GM19452 (cell line): ENCODE data around the gene PLK3.
"Not testable (repeated sequence)": the region's sequence is repeated elsewhere in the genome, so short reads cannot be mapped to it uniquely, and the experiment has no call there.

Source experiments
- ATAC-seq: cut with Tn5 transposase; IDR thresholded peaks from one replicate; pipeline ENCODE4 v1.9.1; 2021; ENCODE audit not compliant: unreplicated experiment

PLK3 gene

GRCh38 chr1:44799770-44800584 lies at the start of gene PLK3:
TSS of gene PLK3 (plus strand) at chr1:44800377. CDS start at chr1:44800464, 87 bp downstream.
- ATAC-seq, result peak; percentile 78

DNA sequence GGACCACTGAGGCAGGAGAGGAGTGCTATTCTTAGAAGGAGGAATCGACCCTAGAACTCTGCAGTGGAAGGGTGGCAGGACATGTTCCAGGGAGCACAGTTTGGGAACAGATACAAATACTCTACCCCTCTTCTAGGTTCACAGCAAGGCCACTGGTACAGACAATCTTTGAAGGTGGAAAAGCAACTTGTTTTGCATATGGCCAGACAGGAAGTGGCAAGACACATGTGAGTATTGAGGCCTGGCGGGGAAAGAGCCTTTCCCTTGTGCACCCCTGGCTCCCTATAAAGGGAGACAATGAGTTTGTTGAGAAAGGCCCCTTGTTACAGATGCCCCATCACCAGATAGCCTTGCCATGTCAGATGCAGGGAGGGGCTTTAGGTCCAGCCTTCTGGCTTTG lies 42.8 kb upstream of the PLK3 start:
- no peak for ATAC-seq

- ATAC-seq, result no peak
Measured at GRCh38 chr1:44759077-44759476, 41.1 kb upstream of the PLK3 start.

- ATAC-seq, result no peak
Measured at GRCh38 chr1:44760876-44761275, 39.3 kb upstream of the PLK3 start.

DNA sequence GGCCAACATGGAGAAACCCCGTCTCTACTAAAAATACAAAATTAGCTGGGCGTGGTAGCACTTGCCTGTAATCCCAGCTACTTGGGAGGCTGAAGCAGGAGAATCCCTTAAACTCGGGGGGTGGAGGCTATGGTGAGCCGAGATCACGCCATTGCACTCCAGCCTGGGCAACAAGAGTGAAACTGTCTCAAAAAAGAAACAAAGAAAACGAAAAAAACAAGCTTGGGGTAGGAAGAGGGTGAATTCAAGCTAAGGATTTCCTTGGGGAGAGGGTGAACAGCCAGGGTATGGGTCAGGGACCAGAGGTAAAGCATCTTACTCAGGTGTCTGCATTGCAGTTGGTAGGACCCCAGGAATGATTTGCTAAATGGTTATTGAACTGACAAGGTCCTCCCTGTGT lies 33.8 kb upstream of the PLK3 start:
- ATAC-seq, result not testable (repeated sequence)

- peak; percentile 71 for ATAC-seq
Measured at GRCh38 chr1:44775078-44775929, 24.9 kb upstream of the PLK3 start, which contains the start of gene RPS8. TSS of gene RPS8 (plus strand) at chr1:44775540. CDS start at chr1:44775597, 57 bp downstream.

- peak; percentile 11 for ATAC-seq
Measured at GRCh38 chr1:44775930-44776729, 24.0 kb upstream of the PLK3 start.

DNA sequence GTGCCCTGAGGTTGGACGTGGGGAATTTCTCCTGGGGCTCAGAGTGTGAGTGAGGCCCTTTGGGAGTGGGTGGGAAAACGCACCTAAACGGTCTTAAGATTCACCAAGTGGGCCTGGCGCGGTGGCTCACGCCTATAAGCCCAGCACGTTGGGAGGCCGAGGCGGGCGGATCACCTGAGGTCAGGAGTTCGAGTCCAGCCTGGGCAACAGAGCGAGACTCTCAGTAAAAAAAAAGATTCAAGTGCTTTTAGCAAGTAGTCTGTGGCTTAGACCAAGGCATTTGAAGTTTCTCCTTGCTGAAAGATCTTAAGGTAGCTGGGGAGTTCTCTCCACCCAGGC lies 23.5 kb upstream of the PLK3 start:
- ATAC-seq, result no peak

DNA sequence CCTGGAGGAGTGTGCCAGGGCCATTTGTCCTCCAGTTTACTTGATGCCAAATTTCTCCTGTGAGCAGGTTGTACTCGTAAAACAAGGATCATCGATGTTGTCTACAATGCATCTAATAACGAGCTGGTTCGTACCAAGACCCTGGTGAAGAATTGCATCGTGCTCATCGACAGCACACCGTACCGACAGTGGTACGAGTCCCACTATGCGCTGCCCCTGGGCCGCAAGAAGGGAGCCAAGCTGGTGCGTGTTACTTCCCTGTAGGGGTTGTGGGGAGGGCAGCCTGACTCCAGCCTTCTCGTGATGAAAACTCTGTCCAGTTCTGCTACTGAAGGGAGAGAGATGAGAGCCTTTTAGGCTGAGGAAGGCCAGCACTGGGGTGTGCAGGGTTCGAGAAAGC lies 22.6 kb upstream of the PLK3 start:
- no peak for ATAC-seq

GRCh38 chr1:44777969-44778635 lies 22.1 kb upstream of the PLK3 start:
- ATAC-seq, result no peak

- no peak for ATAC-seq
Measured at GRCh38 chr1:44778705-44779576, 21.2 kb upstream of the PLK3 start.

GRCh38 chr1:44780583-44781121 lies 19.5 kb upstream of the PLK3 start:
- no peak for ATAC-seq

GRCh38 chr1:44783697-44784093 lies 16.5 kb upstream of the PLK3 start:
- ATAC-seq, result no peak

- ATAC-seq, result no peak
Measured at GRCh38 chr1:44784094-44785028, 15.8 kb upstream of the PLK3 start.

DNA sequence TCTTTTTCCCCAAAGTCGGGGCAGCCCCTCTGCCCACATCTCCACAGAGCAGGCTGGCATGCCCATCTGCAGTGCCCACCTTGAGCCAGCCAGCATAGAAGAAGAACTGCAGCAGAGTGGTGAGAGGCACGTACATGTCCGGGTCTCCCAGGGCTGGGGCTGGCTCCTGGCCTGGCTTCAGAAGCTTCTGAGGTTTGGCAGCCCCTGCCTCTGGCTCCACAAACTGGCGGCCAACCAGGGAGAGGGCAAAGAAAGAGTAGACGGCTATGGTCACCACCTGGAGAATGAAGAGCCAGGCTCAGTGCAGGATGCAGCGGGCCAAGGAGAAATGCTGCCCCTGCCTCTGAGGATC lies 15.2 kb upstream of the PLK3 start:
- ATAC-seq, result no peak

GRCh38 chr1:44785501-44786137 lies 14.6 kb upstream of the PLK3 start:
- ATAC-seq, result no peak

- no peak for ATAC-seq
Measured at GRCh38 chr1:44786138-44786840, 13.9 kb upstream of the PLK3 start.
